GM10266 (cell line): ENCODE data around the gene TNRC18.

Experiments
- DNase-seq: peaks from one replicate; pipeline ENCODE4 v3.0.0; 2012; ENCODE audit errors: extremely low spot score
- CTCF ChIP-seq: IDR thresholded peaks from 2 replicates; pipeline ENCODE4 v1.5.1; 2012; ENCODE audit warnings: mild to moderate bottlenecking, low read depth; ENCODE audit not compliant: control insufficient read depth, insufficient read depth; ENCODE audit errors: missing control alignments

The TNRC18 gene

GRCh38 chr7:5448378-5449037, 24.9 kb upstream of the TNRC18 start:
- no peak for DNase-seq
- no peak for TF ChIP-seq CTCF

- DNase-seq: no peak
- no peak for TF ChIP-seq CTCF
Observed at GRCh38 chr7:5445981-5446594, 22.5 kb upstream of the TNRC18 start.

GRCh38 chr7:5443678-5444077, 20.0 kb upstream of the TNRC18 start:
- no peak for TF ChIP-seq CTCF
- DNase-seq: no peak

GRCh38 chr7:5442757-5443305, 19.2 kb upstream of the TNRC18 start:
- no peak for DNase-seq
- no peak for TF ChIP-seq CTCF

GRCh38 chr7:5441840-5442503, 18.3 kb upstream of the TNRC18 start:
- DNase-seq: no peak
- TF ChIP-seq CTCF: no peak

- TF ChIP-seq CTCF: no peak
- DNase-seq: no peak
Observed at GRCh38 chr7:5439572-5440496, 16.2 kb upstream of the TNRC18 start.

GRCh38 chr7:5439209-5439571, 15.6 kb upstream of the TNRC18 start:
- TF ChIP-seq CTCF: no peak
- DNase-seq: no peak
